GM21717 (cell line): Measurements from ENCODE around the gene CDK2.

Experiments used
- ATAC-seq: cut with Tn5 transposase; IDR thresholded peaks from one replicate; pipeline ENCODE4 v1.9.1; 2021; ENCODE audit warnings: mild to moderate bottlenecking, moderate library complexity; ENCODE audit not compliant: unreplicated experiment

The CDK2 gene

DNA sequence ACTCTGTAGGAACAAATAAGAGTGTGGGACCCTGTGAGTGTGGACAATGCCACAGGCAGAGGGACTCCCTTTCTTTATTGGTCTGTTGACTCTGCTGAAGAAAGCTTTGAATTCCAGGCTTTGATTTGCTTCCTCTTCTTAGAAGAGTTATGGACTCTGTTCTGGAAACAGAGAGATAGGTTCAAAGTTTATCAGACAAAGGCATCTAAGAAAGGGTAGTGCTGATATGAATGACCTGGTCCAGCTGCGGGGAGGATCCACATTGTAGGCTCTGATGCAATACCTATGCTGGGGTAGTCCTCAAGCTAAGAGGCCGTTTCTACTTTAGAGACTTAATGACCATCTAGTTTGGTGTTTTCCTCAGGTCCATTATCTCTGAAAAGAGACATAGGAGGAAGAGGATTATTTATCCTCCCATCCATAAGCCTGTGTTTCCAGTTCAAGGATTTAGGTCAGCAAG, 43.5 kb downstream of the CDK2 start:
- ATAC-seq: no peak

DNA sequence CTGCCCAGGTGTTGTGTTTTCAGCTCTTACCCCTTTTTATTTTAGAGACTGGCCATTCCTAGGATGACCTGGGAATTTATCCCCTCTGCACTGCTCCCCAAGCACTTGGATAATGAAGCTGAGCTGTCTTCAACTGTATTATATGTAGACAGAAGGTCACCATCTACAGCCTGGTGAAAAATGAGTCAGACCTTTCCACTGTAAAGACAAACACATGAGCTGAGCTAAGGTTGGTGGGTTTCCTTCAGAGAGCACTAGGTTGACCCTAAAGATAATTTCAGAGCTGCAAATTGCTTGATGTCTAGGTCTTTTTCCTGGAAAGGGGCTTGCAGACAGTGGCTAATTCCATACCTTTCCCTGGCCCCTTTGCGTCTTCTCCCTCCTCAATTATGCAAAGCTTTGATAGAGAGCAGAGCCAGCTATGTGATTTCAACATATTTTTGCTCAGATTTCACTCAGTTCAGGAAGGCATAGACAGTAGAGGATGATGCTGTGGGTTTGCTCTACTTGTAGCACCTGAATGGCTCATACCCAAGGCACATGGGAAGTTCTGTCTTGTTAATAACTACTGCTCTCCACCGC, 45.0 kb downstream of the CDK2 start:
- ATAC-seq: no peak

- no peak for ATAC-seq
These were observed 46.9 kb downstream of the CDK2 start for GRCh38 chr12:56013482-56013881.

- ATAC-seq: no peak
These were observed 47.6 kb downstream of the CDK2 start for GRCh38 chr12:56014205-56014604.

DNA sequence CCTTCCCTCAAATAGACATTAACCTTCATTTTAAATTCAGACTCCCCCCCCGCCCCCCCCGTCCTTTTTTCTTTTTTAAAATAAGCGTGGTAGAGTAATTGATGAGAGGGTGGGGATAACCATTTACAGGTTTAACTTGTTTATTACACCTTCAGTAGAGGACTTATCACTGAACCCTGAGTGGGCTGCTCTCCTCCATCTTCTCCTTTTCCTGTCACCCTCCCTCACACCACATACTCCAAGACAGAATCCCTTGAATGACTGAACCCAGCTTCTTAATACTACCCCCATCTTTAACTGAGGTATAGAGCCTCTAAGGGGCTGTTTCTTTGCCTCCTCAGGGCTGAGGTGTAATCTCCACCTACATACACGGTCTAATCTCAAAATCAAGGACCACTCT, 50.6 kb downstream of the CDK2 start:
- no peak for ATAC-seq

GRCh38 chr12:56018356-56018755, 51.7 kb downstream of the CDK2 start:
- ATAC-seq: no peak

- ATAC-seq: no peak
These were observed 54.0 kb downstream of the CDK2 start, which contains the start of gene IKZF4 for GRCh38 chr12:56020423-56021184. IKZF4 (plus strand) TSS chr12:56021043; CDS start chr12:56021494, 451 bp downstream.

DNA sequence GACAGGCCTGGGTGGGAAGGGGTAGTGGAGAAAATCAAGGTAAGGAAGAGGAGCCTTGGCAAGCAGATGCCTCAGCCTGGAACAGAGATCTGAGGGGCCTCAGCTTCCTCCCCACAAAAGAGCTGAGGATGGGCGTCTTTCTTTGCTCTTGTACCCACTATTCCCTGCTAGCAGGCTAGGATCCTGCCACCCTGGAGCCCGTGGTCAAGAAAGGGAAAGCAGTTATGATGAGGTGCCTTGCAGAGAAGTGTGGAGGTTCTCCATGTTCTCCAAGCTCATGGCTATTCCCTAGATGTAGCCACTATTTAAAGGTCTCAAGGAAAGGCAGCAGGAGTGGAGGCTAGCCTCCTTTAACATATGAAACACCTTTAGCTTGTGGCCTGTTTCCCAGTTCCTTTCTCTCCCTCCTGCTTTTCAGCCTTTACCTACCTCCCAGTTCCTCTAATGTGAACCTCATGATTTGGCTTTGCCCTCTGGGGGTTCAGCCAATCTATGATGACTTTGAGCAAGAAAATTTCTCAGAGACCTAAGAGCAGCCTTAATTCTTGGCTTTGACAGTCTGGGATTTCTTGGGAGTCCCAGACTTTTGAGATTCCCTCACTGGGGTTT, 55.4 kb downstream of the CDK2 start:
- no peak for ATAC-seq
